ENCODE results near the gene UBE3A. TPM values are rescaled to one million over a fixed set of nuclear protein-coding genes. Genes with fewer than 3 reads are reported as not detected.
A peak's percentile ranks its signal among the peaks of the same experiment; 100 is the strongest.
"Not testable (repeated sequence)": the region's sequence is repeated elsewhere in the genome, so short reads cannot be mapped to it uniquely, and the experiment has no call there.

Gene UBE3A
- total RNA-seq, 2 donors from 2014 or later, result 79.3 to 94.8 TPM

DNA sequence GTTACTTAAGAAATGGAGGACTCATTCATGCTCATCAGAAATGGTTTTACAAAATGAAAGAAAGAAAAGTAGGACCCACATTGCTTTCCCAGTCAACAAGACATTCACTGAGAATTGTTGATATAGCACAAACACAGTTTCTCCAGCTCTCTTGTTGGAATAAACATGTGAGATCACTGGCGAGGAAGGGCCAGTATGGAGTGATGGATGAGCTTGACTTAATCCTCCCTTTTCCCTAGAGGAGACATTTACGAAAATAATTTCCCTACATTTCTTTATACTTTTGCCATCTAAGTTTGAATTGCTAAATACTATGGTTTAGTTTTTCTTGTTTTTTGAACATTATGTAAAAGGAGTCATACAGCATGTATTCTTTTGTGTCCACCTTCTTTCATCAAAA is 15.9 kb upstream of the UBE3A start:
- H3K27ac Mint-ChIP-seq, result no peak overlapping the region
- ATAC-seq (replicated peaks), result no peak
- no peaks in the 10 kb centered on the region for H3K4me1 Mint-ChIP-seq
- H3K9me3 Mint-ChIP-seq, result peaks cover 7% of the 10 kb centered on the region
- no peaks in the 10 kb centered on the region for H3K36me3 Mint-ChIP-seq (ENCODE audit: low read depth)
- no peak overlapping the region for H3K4me3 Mint-ChIP-seq
- no peaks in the 10 kb centered on the region for H3K27me3 Mint-ChIP-seq

- not testable (repeated sequence) for H3K36me3 Mint-ChIP-seq (ENCODE audit: low read depth); H3K27me3 Mint-ChIP-seq; H3K4me3 Mint-ChIP-seq; ATAC-seq (replicated peaks); H3K27ac Mint-ChIP-seq; H3K9me3 Mint-ChIP-seq; H3K4me1 Mint-ChIP-seq
Observed at GRCh38 chr15:25453246-25453645, 14.4 kb upstream of the UBE3A start.

GRCh38 chr15:25451501-25451900 is 12.7 kb upstream of the UBE3A start:
- Mint-ChIP-seq H3K4me3 (no peak overlapping the region), H3K9me3 (peaks cover 7% of the 10 kb centered on the region), H3K27ac (no peak overlapping the region), H3K4me1 (no peaks in the 10 kb centered on the region), H3K27me3 (peaks cover 8% of the 10 kb centered on the region), H3K36me3 (ENCODE audit: low read depth) (no peaks in the 10 kb centered on the region)
- no peak for ATAC-seq (replicated peaks)

- H3K27ac Mint-ChIP-seq, result no peak overlapping the region
- ATAC-seq (replicated peaks), result no peak
- H3K4me3 Mint-ChIP-seq, result no peak overlapping the region
- H3K36me3 Mint-ChIP-seq (ENCODE audit: low read depth), result no peaks in the 10 kb centered on the region
- no peaks in the 10 kb centered on the region for H3K4me1 Mint-ChIP-seq
- H3K9me3 Mint-ChIP-seq, result peaks cover 7% of the 10 kb centered on the region
- H3K27me3 Mint-ChIP-seq, result peaks cover 12% of the 10 kb centered on the region
Observed at GRCh38 chr15:25450163-25450562, 11.3 kb upstream of the UBE3A start.

DNA sequence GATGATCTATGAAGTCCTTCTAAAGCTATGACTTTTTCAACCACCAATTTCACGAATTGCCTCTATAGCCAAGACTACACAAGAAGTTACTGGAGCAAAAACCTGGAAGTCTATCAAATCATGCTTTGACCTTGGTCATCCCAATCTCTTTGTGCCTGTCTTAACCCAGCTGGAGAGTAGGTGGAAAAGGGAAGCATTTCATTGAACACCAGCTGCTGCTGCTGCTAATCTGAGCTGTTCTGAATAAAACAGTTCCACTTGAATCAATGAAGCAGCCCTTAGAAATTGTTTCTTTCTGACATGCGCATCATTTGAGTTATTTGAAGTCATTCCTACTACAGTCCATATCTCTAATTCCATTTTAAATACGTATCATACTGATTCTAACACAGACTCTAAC is 7.3 kb upstream of the UBE3A start:
- Mint-ChIP-seq H3K27ac (no peak overlapping the region), H3K36me3 (ENCODE audit: low read depth) (no peaks in the 10 kb centered on the region), H3K4me3 (no peak overlapping the region), H3K4me1 (no peaks in the 10 kb centered on the region), H3K27me3 (peaks cover 17% of the 10 kb centered on the region), H3K9me3 (peaks cover 2% of the 10 kb centered on the region)
- no peak for ATAC-seq (replicated peaks)

DNA sequence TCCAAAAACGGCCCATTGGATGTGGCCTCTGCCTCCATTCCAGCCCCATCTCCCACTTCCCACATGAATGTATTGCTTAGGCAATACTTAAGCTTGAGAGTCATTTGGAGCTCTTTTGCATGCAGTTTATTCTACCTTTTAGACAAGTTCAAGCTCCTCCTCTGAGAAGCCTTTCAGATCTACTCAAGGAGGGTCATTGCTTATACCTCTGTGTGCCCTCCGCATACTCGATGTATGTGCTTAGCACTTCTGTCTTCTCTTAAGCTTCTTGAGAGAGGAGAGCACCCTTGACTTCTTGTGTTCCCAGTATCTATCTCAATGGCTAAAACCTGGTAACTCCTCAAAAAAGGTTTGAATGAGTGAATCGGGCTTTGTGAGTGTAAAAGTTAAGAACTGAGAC is 6.6 kb upstream of the UBE3A start:
- no peaks in the 10 kb centered on the region for H3K4me1 Mint-ChIP-seq
- H3K4me3 Mint-ChIP-seq, result no peak overlapping the region
- peaks cover 17% of the 10 kb centered on the region for H3K27me3 Mint-ChIP-seq
- H3K27ac Mint-ChIP-seq, result no peak overlapping the region
- no peaks in the 10 kb centered on the region for H3K36me3 Mint-ChIP-seq (ENCODE audit: low read depth)
- H3K9me3 Mint-ChIP-seq, result no peaks in the 10 kb centered on the region
- ATAC-seq (replicated peaks), result no peak

DNA sequence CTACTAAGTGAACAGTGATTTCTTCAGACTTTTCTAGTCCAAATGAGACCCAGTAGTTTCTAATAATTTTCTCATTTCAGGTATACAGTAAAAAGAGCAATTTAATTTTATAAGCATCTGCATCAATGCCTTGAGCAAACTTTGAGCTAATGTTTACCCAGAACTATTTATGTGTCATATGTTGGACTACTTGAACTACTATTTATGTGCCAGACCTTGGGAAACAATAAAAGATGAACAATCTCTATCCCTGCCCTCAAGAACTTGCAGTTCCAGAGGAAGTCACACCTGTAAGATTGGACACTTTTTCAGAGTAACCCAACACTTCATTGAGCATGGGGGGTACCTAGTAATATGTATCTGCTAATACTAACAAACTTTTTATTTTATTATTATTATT is 2.3 kb upstream of the UBE3A start:
- H3K27me3 Mint-ChIP-seq, result peaks cover 9% of the 10 kb centered on the region
- H3K4me1 Mint-ChIP-seq, result peaks cover 9% of the 10 kb centered on the region
- no peak for ATAC-seq (replicated peaks)
- peaks cover 5% of the 10 kb centered on the region for H3K36me3 Mint-ChIP-seq (ENCODE audit: low read depth)
- H3K9me3 Mint-ChIP-seq, result no peaks in the 10 kb centered on the region
- no peak overlapping the region for H3K27ac Mint-ChIP-seq
- no peak overlapping the region for H3K4me3 Mint-ChIP-seq

DNA sequence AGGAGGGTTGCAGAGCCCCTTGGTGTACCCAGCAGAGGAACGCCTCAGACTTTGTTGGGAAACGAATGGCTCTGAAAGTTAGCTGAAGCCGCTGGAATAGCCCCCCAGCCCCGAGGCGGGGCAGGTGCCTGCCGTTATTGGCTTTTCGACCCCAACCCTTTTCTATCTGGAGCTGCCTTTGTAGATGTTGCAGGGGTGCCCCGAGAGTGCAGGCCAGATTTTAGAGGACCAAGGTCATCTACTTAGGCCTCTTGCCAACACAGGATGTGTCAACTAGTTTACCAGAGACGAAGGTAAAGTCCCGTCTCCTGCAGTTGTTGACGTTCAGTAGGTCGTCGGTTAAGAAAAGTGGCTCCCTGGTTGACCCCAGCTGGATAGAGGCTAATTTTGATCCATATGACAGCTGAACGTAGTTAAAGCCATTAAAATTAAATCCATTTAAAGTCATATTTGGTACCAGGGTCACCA is 579 bp upstream of the UBE3A start:
- H3K27me3 Mint-ChIP-seq, result peaks cover 1% of the 10 kb centered on the region
- H3K9me3 Mint-ChIP-seq, result no peaks in the 10 kb centered on the region
- H3K36me3 Mint-ChIP-seq (ENCODE audit: low read depth), result peaks cover 13% of the 10 kb centered on the region
- ATAC-seq (replicated peaks), result peak; percentile 11
- peaks cover 18% of the 10 kb centered on the region for H3K4me1 Mint-ChIP-seq
- H3K27ac Mint-ChIP-seq, result peak overlapping the region; percentile 88
- peak overlapping the region; percentile 84 for H3K4me3 Mint-ChIP-seq

DNA sequence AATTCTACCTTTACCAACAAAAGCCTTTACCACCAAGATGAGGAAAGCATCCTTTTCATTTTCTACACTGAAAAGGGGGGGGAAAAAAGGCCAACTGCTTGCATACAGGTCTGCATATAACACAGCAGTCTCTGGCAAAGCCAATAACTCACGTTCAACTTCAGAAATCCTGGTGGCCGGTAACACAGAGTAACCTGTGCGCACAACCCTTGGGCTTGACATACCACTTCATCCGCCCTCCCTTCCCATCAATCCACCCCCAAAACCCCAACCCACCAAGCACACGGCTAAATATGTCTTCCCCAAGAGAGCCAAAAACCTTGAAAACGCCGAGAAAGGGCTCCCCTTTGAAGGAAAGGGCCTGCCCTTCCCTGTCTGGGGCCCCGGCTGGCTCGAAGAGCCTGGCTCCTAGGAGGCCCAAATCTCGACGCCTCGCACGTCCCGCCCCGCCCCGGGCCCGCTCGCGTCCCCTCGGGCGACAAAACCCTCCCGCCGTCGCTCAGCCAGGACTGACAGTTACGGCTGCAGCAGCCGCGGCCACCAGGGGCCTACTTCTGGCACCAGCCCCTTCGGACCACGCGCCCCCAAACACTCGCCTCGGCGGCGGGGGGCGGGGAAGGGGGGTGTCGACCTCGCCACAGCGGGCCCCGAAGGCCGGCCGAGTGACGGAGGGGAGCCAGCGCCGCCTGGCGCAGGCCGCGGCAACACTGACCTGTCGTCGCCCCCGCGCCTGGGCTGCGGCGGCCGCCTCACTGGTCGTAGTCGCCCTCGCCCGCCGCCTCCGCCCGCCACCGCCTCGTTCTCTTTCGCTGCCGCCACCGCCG is 835 bp downstream of the UBE3A start:
- Mint-ChIP-seq H3K4me3 (peak overlapping the region; percentile 84), H3K9me3 (no peaks in the 10 kb centered on the region), H3K27me3 (no peaks in the 10 kb centered on the region), H3K36me3 (ENCODE audit: low read depth) (peaks cover 18% of the 10 kb centered on the region), H3K27ac (peak overlapping the region; percentile 95), H3K4me1 (peaks cover 18% of the 10 kb centered on the region)
- peak; percentile 50 for ATAC-seq (replicated peaks)

DNA sequence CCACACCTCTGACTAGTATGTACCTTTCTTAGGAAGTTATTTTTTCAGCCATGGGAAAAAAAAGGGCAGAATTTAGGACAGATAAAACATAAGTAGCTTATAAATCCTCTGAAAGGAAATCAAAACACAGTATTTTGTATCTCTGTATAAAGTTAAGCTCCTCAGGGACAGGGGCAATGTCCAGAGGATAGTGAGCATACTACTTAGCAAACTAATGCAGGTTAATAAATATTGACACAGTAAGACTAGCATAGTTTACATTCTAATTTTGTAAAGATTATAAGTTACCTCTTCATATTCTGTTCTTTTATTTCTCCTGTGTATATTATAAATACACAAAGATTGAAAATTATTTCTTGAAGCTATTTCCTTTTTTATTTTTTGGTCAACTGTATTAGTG is 2.1 kb downstream of the UBE3A start:
- Mint-ChIP-seq H3K27ac (no peak overlapping the region), H3K27me3 (no peaks in the 10 kb centered on the region), H3K9me3 (no peaks in the 10 kb centered on the region), H3K36me3 (ENCODE audit: low read depth) (peaks cover 23% of the 10 kb centered on the region), H3K4me3 (peak overlapping the region; percentile 84), H3K4me1 (peaks cover 28% of the 10 kb centered on the region)
- no peak for ATAC-seq (replicated peaks)

- Mint-ChIP-seq H3K4me1 (peaks cover 34% of the 10 kb centered on the region), H3K9me3 (no peaks in the 10 kb centered on the region), H3K27me3 (no peaks in the 10 kb centered on the region), H3K36me3 (ENCODE audit: low read depth) (peaks cover 33% of the 10 kb centered on the region), H3K27ac (peak overlapping the region; percentile 18), H3K4me3 (peak overlapping the region; percentile 84)
- no peak for ATAC-seq (replicated peaks)
Observed at GRCh38 chr15:25435474-25436243, 3.2 kb downstream of the UBE3A start.

DNA sequence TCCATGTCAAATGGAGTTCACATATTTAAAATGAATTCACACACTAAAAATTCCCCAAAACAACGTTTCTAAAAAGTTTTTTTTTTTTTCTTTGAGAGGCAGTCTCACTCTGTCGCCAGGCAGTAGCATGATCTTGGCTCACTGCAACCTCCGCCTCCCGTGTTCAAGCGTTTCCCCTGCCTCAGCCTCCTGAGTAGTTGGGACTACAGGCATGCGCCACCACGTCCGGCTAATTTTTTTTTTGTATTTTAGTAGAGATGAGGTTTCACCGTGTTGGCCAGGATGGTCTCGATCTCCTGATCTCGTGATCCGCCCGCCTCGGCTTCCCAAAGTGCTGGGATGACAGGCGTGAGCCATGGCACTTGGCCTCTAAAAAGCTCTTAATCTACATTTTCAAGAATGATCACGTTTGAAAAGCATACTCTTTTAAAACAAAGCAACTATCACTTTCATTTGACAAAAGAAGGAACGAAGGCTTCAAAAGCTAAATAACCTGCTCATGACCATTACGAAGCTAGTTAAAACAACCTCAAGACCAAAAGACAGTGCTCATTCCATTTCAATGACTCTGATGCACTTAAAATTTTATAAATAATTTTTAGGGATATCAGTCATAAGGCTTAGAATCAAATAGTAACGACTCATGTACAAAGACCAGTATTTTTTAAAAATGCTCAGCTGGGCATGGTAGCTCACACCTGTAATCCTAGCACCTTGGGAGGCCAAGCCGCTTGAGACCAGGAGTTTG is 5.5 kb downstream of the UBE3A start:
- no peaks in the 10 kb centered on the region for H3K9me3 Mint-ChIP-seq
- peaks cover 38% of the 10 kb centered on the region for H3K36me3 Mint-ChIP-seq (ENCODE audit: low read depth)
- H3K4me3 Mint-ChIP-seq, result no peak overlapping the region
- no peaks in the 10 kb centered on the region for H3K27me3 Mint-ChIP-seq
- no peak for ATAC-seq (replicated peaks)
- H3K4me1 Mint-ChIP-seq, result peaks cover 38% of the 10 kb centered on the region
- H3K27ac Mint-ChIP-seq, result no peak overlapping the region

DNA sequence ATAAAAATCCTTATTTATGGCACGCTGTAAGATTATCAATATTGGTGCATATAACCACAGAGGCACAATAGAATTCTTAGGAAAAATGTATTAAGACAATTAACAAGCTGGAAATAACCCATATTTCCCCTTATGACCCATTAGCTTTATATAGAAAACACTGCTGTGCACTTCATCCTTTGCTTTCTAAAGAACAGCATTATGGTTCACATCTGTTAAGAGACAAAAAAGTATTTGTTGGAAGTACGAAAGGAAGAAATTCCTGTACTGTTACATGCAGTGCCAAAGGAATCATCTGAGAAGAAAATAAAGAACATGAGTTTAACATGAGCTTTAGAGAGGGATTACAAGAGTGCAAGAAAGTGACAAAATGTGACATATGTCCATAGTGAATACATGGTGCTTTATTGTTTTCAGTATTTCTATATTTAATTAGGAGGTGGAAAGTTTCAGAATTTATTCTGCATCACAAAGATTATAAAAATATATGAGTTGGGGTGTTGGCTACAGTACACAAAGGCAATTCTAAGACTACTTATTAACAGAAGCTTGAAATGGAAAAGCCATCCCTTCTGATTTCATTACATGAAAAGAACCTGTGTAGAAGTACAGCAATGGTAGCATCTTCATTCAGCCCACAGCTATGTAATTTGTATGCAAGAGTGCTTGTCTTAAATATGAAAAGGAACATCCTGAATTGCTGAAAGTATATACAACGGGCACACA is 6.8 kb downstream of the UBE3A start:
- no peak for ATAC-seq (replicated peaks)
- Mint-ChIP-seq H3K27me3 (no peaks in the 10 kb centered on the region), H3K36me3 (ENCODE audit: low read depth) (peaks cover 40% of the 10 kb centered on the region), H3K9me3 (no peaks in the 10 kb centered on the region), H3K4me1 (peaks cover 38% of the 10 kb centered on the region), H3K27ac (no peak overlapping the region), H3K4me3 (no peak overlapping the region)

- Mint-ChIP-seq H3K4me1 (peaks cover 37% of the 10 kb centered on the region), H3K4me3 (no peak overlapping the region), H3K27me3 (no peaks in the 10 kb centered on the region), H3K9me3 (no peaks in the 10 kb centered on the region), H3K27ac (no peak overlapping the region), H3K36me3 (ENCODE audit: low read depth) (peaks cover 23% of the 10 kb centered on the region)
- ATAC-seq (replicated peaks), result no peak
Observed at GRCh38 chr15:25427861-25428260, 11.0 kb downstream of the UBE3A start.

All from activated T-helper 17 cell treated with anti-CD3 and anti-CD28 coated beads, Interleukin-2, amount 50 U/mL, for 72 hours (primary cell).